D721Med (cell line): Measurements from ENCODE around the gene LRP1B.

Source experiments
- DNase-seq: peaks from one replicate; pipeline ENCODE4 v3.0.0; 2011; ENCODE audit warnings: low spot score; ENCODE audit not compliant: insufficient read length
- FAIRE-seq: peaks from 2 replicates; lab custom pipeline; 2011; peaks lifted over from hg19 to GRCh38; lab: Jason Lieb, UNC
- TF ChIP-seq, protein P1 (sequence below): IDR thresholded peaks from 2 replicates; pipeline ENCODE4 v1.5.1; 2012; ENCODE audit warnings: mild to moderate bottlenecking, control low read depth; ENCODE audit not compliant: insufficient read depth; ENCODE audit errors: missing control alignments

LRP1B gene

DNA sequence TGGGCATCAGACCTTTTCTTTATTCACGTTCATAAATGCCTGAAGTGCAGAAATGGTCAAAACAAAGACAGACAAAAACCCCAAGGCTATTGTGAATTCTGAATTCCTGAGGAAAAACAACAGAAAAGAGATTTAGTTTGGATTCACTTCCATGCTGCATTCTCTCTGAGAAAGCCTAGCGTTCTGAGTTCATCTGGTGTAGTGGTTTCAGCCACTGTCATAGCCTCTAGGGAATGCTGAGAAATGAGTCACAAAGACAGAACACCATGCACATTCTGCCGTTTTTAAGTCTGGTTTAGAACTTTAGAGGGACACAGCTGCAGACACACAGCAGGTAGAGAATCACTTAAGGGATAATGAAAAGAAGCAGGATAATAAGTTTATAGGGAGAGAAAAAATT, 93.8 kb downstream of the LRP1B start:
- DNase-seq (no peak), FAIRE-seq (no peak)
- TF ChIP-seq, protein P1, sequence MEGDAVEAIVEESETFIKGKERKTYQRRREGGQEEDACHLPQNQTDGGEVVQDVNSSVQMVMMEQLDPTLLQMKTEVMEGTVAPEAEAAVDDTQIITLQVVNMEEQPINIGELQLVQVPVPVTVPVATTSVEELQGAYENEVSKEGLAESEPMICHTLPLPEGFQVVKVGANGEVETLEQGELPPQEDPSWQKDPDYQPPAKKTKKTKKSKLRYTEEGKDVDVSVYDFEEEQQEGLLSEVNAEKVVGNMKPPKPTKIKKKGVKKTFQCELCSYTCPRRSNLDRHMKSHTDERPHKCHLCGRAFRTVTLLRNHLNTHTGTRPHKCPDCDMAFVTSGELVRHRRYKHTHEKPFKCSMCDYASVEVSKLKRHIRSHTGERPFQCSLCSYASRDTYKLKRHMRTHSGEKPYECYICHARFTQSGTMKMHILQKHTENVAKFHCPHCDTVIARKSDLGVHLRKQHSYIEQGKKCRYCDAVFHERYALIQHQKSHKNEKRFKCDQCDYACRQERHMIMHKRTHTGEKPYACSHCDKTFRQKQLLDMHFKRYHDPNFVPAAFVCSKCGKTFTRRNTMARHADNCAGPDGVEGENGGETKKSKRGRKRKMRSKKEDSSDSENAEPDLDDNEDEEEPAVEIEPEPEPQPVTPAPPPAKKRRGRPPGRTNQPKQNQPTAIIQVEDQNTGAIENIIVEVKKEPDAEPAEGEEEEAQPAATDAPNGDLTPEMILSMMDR: no peak

- no peak for FAIRE-seq
- no peak for DNase-seq
- TF ChIP-seq, protein P1: no peak
Observed at GRCh38 chr2:142033393-142033792, 97.4 kb downstream of the LRP1B start.

- TF ChIP-seq, protein P1: no peak
- DNase-seq (no peak), FAIRE-seq (no peak)
Observed at GRCh38 chr2:142031656-142032055, 99.2 kb downstream of the LRP1B start.

DNA sequence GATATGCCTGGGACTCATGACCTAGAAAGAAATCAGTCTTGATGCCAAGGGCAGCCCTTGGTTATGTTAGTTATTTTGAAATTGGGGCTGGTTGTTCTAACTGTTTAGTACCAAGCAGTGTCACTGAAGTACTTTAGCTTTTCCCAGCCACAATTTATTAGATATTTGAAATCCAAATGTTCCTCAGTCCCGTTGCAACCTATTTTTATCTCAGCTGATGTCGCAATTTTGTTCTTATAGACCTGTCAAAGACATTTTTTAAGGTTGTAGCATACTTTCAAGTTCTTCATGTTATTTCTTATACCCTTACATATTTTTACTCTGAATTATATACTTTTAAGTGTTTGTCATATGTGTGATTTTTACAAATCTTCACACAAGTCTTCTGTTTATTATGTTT, 100.1 kb downstream of the LRP1B start:
- DNase-seq (no peak), FAIRE-seq (no peak)
- TF ChIP-seq, protein P1: no peak

DNA sequence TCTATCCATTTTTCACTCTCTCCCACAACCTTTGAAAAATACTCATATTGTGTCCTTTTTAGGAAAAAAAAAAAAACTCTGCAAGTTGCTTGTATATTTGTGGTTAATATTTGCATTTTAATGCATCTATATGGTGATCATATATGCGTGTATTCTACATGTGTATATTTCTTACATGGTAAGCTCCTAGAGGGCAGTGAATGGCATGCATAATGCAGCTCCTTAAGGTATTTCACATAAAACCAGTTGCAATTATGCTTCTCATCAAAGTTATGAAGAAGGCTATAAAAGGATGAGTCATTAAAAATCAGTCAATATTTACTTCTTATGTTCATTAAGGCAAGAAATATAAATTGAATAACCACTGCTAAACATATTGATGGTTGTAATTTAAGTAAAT, 100.8 kb downstream of the LRP1B start:
- TF ChIP-seq, protein P1: no peak
- DNase-seq: no peak
- peak; percentile 32 for FAIRE-seq

DNA sequence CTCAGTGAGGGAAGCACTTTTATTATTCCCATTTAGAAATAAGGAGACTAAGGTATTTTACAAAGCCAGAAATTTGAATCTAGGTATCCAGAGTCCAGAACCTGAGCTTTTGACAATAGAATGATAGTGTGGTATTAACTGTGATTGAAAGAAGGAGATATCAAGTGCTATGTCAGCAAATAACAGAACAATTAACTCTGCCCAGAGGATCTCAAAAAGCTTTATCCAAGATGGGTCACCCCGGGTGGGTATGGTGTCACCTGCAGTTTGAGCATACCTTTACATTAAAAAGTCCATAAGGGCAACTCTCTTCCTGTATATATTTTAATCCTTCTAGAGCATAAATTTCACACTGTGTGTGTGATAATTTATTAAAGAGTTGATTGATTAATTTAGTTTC, 105.4 kb downstream of the LRP1B start:
- FAIRE-seq (no peak), DNase-seq (no peak)
- TF ChIP-seq, protein P1: no peak

DNA sequence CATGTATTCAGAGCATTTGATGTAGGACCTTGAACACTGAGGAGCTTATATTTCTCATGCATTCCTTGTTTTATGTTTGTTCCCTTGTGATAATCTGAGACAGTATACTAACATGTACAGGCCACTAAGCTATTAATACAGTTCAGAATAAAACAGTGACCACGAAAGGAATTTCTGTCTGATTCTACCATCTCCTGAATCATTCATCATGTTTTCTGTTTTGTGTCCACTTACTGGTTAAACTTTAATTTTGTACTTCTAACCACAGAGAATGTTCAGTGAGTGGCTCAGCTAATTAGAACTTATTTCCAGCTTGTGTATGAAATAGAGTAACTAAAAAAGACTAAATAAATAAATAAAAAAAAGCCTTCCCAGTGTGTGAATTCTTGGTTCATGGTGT, 110.4 kb downstream of the LRP1B start:
- TF ChIP-seq, protein P1: no peak
- FAIRE-seq (no peak), DNase-seq (no peak)
